DOHH2 (cell line): ENCODE data around the gene CENPN.

Experiments used
- CTCF ChIP-seq: fragments of 200-600 bp; sonication (generic); IDR thresholded peaks from one replicate; pipeline ENCODE4 v1.5.1; 2014; ENCODE audit warnings: antibody characterized with exemption, mild to moderate bottlenecking, low read depth, low read length; ENCODE audit not compliant: poor library complexity, severe bottlenecking
- EZH2phosphoT487 ChIP-seq: fragments of 200-600 bp; sonication (generic); IDR thresholded peaks from 2 replicates; pipeline ENCODE4 v1.6.1; 2017; ENCODE audit warnings: borderline replicate concordance, mild to moderate bottlenecking, antibody characterized with exemption, low read length, moderate library complexity, mixed read lengths

- TF ChIP-seq CTCF = no peak
- no peak for TF ChIP-seq EZH2phosphoT487
Observed at GRCh38 chr16:81005610-81006161, 1.3 kb upstream of the CENPN start.
